SHP77 (cell line): ENCODE results near the gene NAA60.
"Not testable (repeated sequence)": the region's sequence is repeated elsewhere in the genome, so short reads cannot be mapped to it uniquely, and the experiment has no call there.

Source experiments
- DNase-seq, 2 experiments: peaks; one replicate each; lab custom pipeline; 2025; lab: John Stamatoyannopoulos, UW

NAA60 gene

GRCh38 chr16:3461151-3461550 is 17.7 kb downstream of the NAA60 start:
- no peak for DNase-seq

- DNase-seq = no peak
Observed at GRCh38 chr16:3465301-3465700, 21.8 kb downstream of the NAA60 start.

- no peak for DNase-seq
Observed at GRCh38 chr16:3465911-3466584, 22.6 kb downstream of the NAA60 start.

DNA sequence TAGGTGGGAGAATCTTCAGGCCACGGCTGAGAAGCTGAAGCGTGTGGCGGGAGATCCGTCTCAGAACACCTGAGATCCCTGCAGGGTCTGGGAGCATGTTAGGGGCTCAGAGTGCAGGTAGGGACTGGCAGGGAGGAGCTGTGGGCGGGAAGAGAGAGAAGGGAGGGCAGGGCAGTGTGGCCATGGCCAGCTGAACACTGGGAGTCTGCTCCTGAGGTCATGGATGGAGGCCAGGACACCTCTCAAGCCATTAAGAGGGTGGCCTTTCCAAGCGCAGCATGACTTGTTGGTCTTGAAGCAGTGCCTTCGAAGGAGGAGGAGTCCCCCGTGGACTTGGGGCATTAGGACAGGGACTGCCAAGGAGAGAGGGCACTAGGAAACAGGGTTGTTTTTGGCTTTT is 23.7 kb downstream of the NAA60 start:
- no peak for DNase-seq

DNA sequence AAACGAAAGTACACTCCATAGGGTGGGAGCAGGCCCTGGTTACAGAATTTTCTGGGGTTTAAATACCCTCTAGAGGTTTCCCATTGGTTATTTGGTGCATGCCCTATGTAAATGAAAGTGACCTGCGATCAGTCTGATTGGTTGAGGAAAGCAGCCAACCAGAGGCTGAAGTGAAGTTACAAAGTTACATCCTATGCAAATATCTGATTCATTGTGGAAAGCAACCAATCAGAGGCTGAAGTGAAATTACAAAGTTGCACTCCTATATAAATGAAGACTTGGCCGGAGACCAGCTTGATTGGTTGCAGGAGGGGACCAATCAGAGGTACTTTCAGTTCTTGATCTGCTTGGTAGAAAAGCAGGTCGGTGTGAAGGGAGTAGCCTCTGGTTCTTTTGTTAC is 24.4 kb downstream of the NAA60 start:
- no peak for DNase-seq

DNA sequence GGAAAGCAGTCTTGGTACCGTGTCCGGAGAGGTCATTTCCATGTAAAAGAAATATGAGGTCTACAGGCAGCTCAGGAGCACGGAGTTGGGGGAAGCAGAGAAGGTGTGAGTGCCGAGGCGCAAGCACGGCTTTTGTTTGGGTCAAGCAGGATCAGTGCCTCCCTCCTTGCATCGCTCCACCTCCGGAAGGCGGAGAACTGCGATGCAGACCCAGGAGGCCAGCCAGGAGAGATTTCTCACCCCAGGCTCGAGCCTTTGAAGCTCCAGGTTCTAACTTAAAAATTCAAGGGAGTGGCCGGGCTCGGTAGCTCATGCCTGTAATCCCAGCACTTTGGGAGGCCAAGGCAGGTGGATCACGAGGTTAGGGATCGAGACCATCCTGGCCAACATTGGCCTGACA is 25.0 kb downstream of the NAA60 start:
- DNase-seq = no peak

- DNase-seq = no peak
Observed at GRCh38 chr16:3469736-3470135, 26.3 kb downstream of the NAA60 start.

DNA sequence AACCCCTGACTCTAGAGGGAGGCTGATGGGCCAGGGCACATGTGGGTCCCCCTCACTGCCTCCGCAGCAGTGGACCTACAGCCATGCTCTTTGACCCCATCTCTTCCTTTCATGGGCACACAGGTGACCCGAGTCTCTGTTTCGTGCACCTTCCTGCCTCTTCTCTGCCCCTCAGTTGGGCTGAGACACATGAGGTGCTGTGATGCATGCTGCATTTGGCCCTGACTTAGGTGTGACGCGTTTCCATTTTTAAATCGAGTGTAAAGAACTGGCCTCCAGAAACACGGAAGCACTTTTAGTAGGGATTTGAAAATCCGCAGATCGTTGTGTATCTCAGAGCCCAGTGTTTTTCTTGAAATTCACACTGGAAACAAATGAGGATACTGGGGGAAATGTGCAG is 27.2 kb downstream of the NAA60 start:
- no peak for DNase-seq

GRCh38 chr16:3471518-3472176 is 28.2 kb downstream of the NAA60 start:
- DNase-seq = no peak

DNA sequence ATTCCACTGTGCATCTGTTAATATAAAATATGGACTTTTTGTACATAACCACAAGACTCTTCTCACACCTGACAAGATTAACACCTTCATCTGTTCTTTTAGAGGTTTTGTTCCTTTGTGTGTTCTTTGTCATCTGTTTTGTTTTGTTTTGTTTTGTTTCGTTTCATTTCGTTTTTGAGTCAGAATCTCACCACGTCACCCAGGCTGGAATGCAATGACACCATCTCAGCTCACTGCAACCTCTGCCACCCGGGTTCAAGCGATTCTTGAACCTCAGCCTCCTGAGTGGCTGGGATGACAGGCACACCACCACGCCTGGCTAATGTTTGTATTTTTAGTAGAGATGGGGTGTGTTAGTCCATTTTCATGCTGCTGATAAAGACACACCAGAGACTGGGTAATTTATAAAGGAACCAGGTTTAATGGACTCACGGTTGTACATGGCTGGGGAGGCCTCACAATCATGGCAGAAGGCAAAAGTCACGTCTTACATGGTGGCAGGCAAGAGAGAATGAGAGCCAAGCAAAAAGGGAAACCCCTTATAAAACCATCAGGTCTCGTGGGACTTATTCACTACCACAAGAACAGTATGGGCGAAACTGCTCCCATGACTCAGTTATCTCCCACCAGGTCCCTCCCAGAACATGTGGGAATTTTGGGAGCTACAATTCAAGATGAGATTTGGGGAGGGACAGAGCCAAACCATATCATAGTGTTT is 29.6 kb downstream of the NAA60 start:
- no peak for DNase-seq

- DNase-seq = not testable (repeated sequence)
Observed at GRCh38 chr16:3473596-3473943, 30.1 kb downstream of the NAA60 start.

GRCh38 chr16:3474136-3474779 is 30.8 kb downstream of the NAA60 start:
- DNase-seq = no peak

GRCh38 chr16:3474870-3475269 is 31.4 kb downstream of the NAA60 start:
- not testable (repeated sequence) for DNase-seq

GRCh38 chr16:3475604-3476375 is 32.3 kb downstream of the NAA60 start:
- no peak for DNase-seq

- DNase-seq = no peak
Observed at GRCh38 chr16:3476409-3476808, 32.9 kb downstream of the NAA60 start.

DNA sequence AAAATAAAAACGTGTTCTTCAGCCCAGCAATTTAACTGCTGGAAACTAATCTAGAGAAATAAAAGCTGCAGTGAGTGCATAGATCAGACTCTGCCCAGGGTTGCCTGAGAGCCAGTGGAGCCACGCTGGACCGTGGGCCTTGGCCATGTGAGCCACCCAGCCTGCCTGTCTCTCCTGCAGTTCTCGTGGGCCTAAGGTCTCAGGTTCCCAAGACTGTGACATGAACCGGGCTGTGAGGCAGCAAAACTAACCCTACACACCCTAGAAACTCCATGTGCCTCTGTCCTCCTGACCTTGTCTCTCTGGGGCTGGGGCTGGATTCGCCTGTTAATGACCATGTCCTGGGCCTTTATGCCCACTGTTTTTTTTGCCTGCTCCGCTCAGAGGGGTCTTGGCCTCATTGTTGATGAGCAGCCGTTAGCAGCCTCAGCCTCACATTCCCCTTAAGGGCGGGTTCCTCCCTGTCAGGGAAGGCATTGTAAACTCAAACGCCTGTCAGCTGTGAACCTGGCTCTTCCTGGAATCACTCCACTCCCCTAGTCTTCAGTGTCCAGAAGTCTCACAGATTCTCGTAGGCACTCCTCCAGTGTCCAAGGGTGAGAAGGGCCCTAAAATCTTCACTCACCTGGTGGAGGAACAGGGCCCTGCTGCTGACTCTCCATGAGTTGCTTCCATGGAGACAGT is 34.9 kb downstream of the NAA60 start:
- DNase-seq = no peak

DNA sequence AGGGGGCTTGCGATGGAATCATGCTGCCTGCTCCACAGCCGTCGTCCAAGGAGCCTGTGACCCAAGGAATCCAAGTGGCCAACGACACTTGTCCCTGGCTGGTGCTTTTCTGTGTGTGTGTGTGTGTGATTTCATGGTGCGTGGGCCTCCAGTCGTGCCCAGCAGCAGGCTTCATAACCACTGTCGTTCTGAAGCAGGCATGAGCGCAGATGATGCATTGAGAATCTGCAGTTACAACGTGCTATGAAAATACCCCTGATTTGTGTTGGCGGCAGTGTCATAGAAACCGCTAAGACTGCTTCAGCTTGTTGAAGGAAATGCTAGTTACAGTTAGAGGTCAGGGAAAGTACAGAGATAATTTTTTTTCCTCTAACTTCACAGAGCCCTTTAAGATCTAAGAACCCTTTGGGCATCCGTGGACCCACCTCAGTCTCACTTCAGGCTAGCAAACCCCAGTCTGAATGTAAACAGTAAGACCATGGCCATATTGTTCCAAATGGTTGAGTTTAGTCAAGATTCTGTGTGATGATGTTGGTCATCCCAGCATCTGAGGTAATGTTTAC is 36.3 kb downstream of the NAA60 start:
- DNase-seq = no peak

DNA sequence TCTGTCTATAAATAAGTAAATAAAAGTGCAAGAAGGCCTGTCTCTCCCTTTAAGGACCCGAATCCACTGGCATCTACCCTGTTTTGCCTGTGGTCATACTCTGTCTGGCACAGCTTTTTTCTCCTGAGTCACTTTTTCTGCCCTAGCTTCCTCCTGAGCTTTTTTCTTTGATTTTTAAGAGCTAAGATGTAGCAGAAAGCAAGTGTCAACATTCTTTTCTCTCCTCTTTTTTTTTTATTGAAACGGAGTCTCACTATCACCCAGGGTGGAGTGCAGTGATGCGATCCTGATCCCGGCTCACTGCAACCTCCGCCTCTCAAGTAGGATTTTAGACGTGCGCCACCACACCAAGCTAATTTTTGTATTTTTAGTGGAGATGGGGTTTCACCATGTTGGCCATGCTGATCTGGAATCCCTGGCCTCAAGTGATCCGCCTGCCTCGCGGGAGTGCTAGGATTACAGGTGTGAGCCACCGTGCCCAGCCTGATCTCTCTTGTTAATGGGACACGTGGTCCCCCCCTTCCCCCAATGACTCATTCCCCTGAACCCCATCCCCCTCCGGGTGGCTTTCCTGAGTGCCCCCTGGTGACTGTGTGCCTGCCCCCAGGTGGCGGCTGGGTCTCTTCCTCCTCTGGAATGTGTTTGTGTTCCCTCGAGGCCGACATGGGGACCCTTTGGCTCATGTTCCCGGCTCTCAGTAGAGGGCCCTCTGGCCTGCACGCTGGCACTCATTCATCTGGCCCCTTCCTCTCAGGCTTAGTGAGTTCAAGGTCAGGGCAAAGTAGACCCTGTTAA is 37.6 kb downstream of the NAA60 start:
- DNase-seq = no peak

- no peak for DNase-seq
Observed at GRCh38 chr16:3481696-3482658, 38.5 kb downstream of the NAA60 start.
